22Rv1 (cell line): Measurements from ENCODE around the gene LY86.

Experiments
- CTCF ChIP-seq: fragments of 450-650 bp; IDR thresholded peaks from 2 replicates; pipeline ENCODE4 v1.5.1; 2017; ENCODE audit warnings: mild to moderate bottlenecking
- ZFX ChIP-seq: fragments of 450-650 bp; IDR thresholded peaks from 2 replicates; pipeline ENCODE4 v1.6.1; 2017; ENCODE audit warnings: antibody characterized with exemption, borderline replicate concordance

- TF ChIP-seq CTCF = no peak
- TF ChIP-seq ZFX = no peak
Observed at GRCh38 chr6:6660339-6661045, 72.0 kb downstream of the LY86 start.
